HepG2 (cell line): ENCODE data around the gene ATRNL1. TPM values are rescaled to one million over a fixed set of nuclear protein-coding genes. Genes with fewer than 3 reads are reported as not detected.

ENCODE experiments used
- ATAC-seq: fragments of 200-7000 bp; cut with Tn5 transposase; 3 replicates; pipeline ENCODE4 v1.9.1; 2020; ENCODE audit warnings: mild to moderate bottlenecking, moderate library complexity
- BruUV-seq: library from RNA; stranded (reverse); fragments of 400-500 nt; replicated peaks from 2 replicates; lab custom pipeline; 2021; lab: Mats Ljungman, UMichigan
- CTCF ChIA-PET: fragments of 300-600 bp; formaldehyde crosslinking; extraction: SDS; loops from one replicate; lab custom pipeline; 2021; ENCODE audit warnings: low total read pairs, inconsistent platforms, low intra/inter-chr PET ratio; lab: Yijun Ruan, JAX
- POLR2A ChIA-PET: fragments of 350-600 bp; sonication (Branson Sonifier 250); formaldehyde crosslinking; loops from one replicate; lab custom pipeline; 2020; ENCODE audit warnings: antibody characterized with exemption, inconsistent platforms; lab: Yijun Ruan, JAX
- DNase-seq: peaks from one replicate; pipeline ENCODE4 v3.0.0-alpha.2; 2015; ENCODE audit warnings: low spot score
- FAIRE-seq: peaks from 3 replicates; lab custom pipeline; 2011; peaks lifted over from hg19 to GRCh38; lab: Jason Lieb, UNC
- H2AFZ ChIP-seq: one replicate; pipeline ENCODE4 v1.6.1; 2011; ENCODE audit warnings: low read length, inconsistent platforms
- H3K27ac ChIP-seq: fragments of 300-600 bp; 3 replicates; pipeline ENCODE4 v1.8.0; 2011; ENCODE audit warnings: mixed run types, mild to moderate bottlenecking, mixed read lengths, low read length, inconsistent platforms; ENCODE audit not compliant: insufficient read depth; ENCODE audit errors: extremely low read length
- H3K27me3 ChIP-seq, 2 experiments: fragments of 200-600 bp in 1 of 2; 2 replicates in 1 of 2; 3 replicates in 1 of 2; pipeline versions ENCODE4 v1.6.0 to v1.8.0; 2011; ENCODE audit warnings: low read length in 2 of 2, mild to moderate bottlenecking in 2 of 2, moderate library complexity in 2 of 2, inconsistent platforms in 1 of 2; ENCODE audit not compliant: insufficient read depth in 2 of 2, control insufficient read depth in 1 of 2
- H3K36me3 ChIP-seq, 2 experiments: fragments of 200-600 bp in 1 of 2; replicated peaks in 1 of 2; 2 replicates in 1 of 2; 3 replicates in 1 of 2; pipeline versions ENCODE4 v1.5.1 to v1.8.0; 2011; ENCODE audit warnings: low read length in 2 of 2, inconsistent platforms in 1 of 2; ENCODE audit not compliant: insufficient read depth in 2 of 2, control insufficient read depth in 1 of 2
- H3K4me1 ChIP-seq: 2 replicates; pipeline ENCODE4 v1.5.1; 2012; ENCODE audit warnings: low read length, inconsistent platforms; ENCODE audit not compliant: insufficient read depth
- H3K4me2 ChIP-seq: 2 replicates; pipeline ENCODE4 v1.6.0; 2011; ENCODE audit warnings: low read depth, low read length, inconsistent platforms
- H3K4me3 ChIP-seq, 3 experiments: fragments of 200-600 bp in 1 of 3; sonication (generic), shearing (Covaris generic) in 1 of 3; replicated peaks in 1 of 3; 2 replicates each; pipeline ENCODE4 v1.5.1; 2011 to 2016; ENCODE audit warnings: low read length in 3 of 3, inconsistent platforms in 2 of 3, low read depth in 2 of 3, mild to moderate bottlenecking in 2 of 3, control low read depth in 1 of 3, mixed read lengths in 1 of 3; ENCODE audit not compliant: insufficient read depth in 1 of 3
- H3K79me2 ChIP-seq: one replicate; pipeline ENCODE4 v1.6.1; 2011; ENCODE audit warnings: low read length, inconsistent platforms; ENCODE audit not compliant: insufficient read depth
- H3K9ac ChIP-seq: 2 replicates; pipeline ENCODE4 v1.6.0; 2011; ENCODE audit warnings: mild to moderate bottlenecking, low read depth, low read length, inconsistent platforms; ENCODE audit not compliant: insufficient read depth
- H3K9me3 ChIP-seq: 2 replicates; pipeline ENCODE4 v1.5.1; 2012; ENCODE audit warnings: mild to moderate bottlenecking, low read length
- H4K20me1 ChIP-seq: 2 replicates; pipeline ENCODE4 v1.6.0; 2011; ENCODE audit warnings: inconsistent platforms, mild to moderate bottlenecking, low read length, moderate library complexity; ENCODE audit not compliant: insufficient read depth
- ATAD3A ChIP-seq: sonication (generic); formaldehyde crosslinking; IDR thresholded peaks from 2 replicates; pipeline ENCODE4 v1.4.0; 2020; ENCODE audit warnings: missing genetic modification reagents
- CEBPG ChIP-seq: IDR thresholded peaks from 2 replicates; pipeline ENCODE4 v1.6.1; 2016
- HHEX ChIP-seq: IDR thresholded peaks from 2 replicates; pipeline ENCODE4 v1.6.1; 2016; ENCODE audit warnings: control low read depth
- ISX ChIP-seq: sonication (generic); formaldehyde crosslinking; conservative IDR thresholded peaks from 2 replicates; pipeline ENCODE4 v1.5.0; 2020; ENCODE audit warnings: missing genetic modification reagents
- MAFK ChIP-seq, 2 experiments: IDR thresholded peaks in 1 of 2; conservative IDR thresholded peaks in 1 of 2; 2 replicates each; pipeline ENCODE4 v1.6.1; 2011; ENCODE audit warnings: improper control_type of control experiment in 2 of 2, low read length in 2 of 2
- MTA3 ChIP-seq: sonication (generic); formaldehyde crosslinking; IDR thresholded peaks from 2 replicates; pipeline ENCODE4 v1.4.0; 2020; ENCODE audit warnings: missing genetic modification reagents
- NPAS2 ChIP-seq: sonication (generic); formaldehyde crosslinking; IDR thresholded peaks from 2 replicates; pipeline ENCODE4 v1.8.0; 2022; ENCODE audit warnings: mild to moderate bottlenecking, missing genetic modification reagents, borderline replicate concordance
- RAD21 ChIP-seq: fragments of 450-650 bp; formaldehyde crosslinking; IDR thresholded peaks from 2 replicates; pipeline ENCODE4 v1.5.0; 2020; ENCODE audit warnings: mild to moderate bottlenecking
- TBX3 ChIP-seq: fragments of 450-650 bp; IDR thresholded peaks from 2 replicates; pipeline ENCODE4 v1.6.1; 2017; ENCODE audit warnings: antibody characterized with exemption, mild to moderate bottlenecking, inconsistent platforms, borderline replicate concordance
- TEAD3 ChIP-seq: optimal IDR thresholded peaks from 2 replicates; pipeline ENCODE3; 2016; ENCODE audit warnings: borderline replicate concordance
- YY1 ChIP-seq: IDR thresholded peaks from 2 replicates; pipeline ENCODE4 v1.6.1; 2011; ENCODE audit warnings: low read length, low read depth, moderate library complexity, mild to moderate bottlenecking; ENCODE audit not compliant: insufficient read depth, insufficient replicate concordance
- ZNF225 ChIP-seq: sonication (generic); formaldehyde crosslinking; IDR thresholded peaks from 2 replicates; pipeline ENCODE4 v1.4.0; 2020; ENCODE audit warnings: mild to moderate bottlenecking, missing genetic modification reagents
- ZNF382 ChIP-seq: sonication (generic); formaldehyde crosslinking; IDR thresholded peaks from 2 replicates; pipeline ENCODE4 v1.5.0; 2020; ENCODE audit warnings: missing genetic modification reagents, mild to moderate bottlenecking, borderline replicate concordance
- ZNF605 ChIP-seq: sonication (generic); formaldehyde crosslinking; IDR thresholded peaks from 2 replicates; pipeline ENCODE4 v1.8.0; 2022; ENCODE audit warnings: mild to moderate bottlenecking, missing genetic modification reagents
- ZNF619 ChIP-seq: sonication (generic); formaldehyde crosslinking; IDR thresholded peaks from 2 replicates; pipeline ENCODE4 v1.4.0; 2020; ENCODE audit warnings: mild to moderate bottlenecking, missing genetic modification reagents
- ZNF816 ChIP-seq: sonication (generic); formaldehyde crosslinking; IDR thresholded peaks from 2 replicates; pipeline ENCODE4 v1.8.0; 2022; ENCODE audit warnings: missing genetic modification reagents, mild to moderate bottlenecking, borderline replicate concordance
- WGBS: methylation state at CpG from one replicate; pipeline ENCODE4 v1.1.6; 2017; ENCODE audit warnings: low lambda C conversion rate; 5-methylcytosine and 5-hydroxymethylcytosine counted together
- in situ Hi-C: cut with HindIII; loops from 2 replicates; pipeline ENCODE4 v1.10.0; 2017; ENCODE audit warnings: low pct_unique_long_range_greater_than_20kb; ENCODE audit not compliant: extremely low pct_ligation_motif_present
- intact Hi-C: fragments of 100-400 bp; cut with micrococcal nuclease; formaldehyde crosslinking; loops from one replicate; pipeline ENCODE4 v1.10.0; 2022; ENCODE audit not compliant: unreplicated experiment
- polyA plus RNA-seq, 8 experiments: library from polyadenylated mRNA; depleted of rRNA in 3 of 8; stranded (reverse) in 7 of 8; unstranded in 1 of 8; fragments of >200 nt; fragmentation: Illumina TruSeq in 4 of 8; extraction: Trizol in 4 of 8; gene quantifications; 2 replicates each; pipeline versions ENCODE4 v1.2.1 to v1.2.3, GENCODE V29; 2011 to 2016; ENCODE audit warnings: low read depth in 4 of 8, missing spikeins in 1 of 8, mixed read lengths in 1 of 8; ENCODE audit not compliant: insufficient read depth in 1 of 8
- total RNA-seq, 5 experiments: library from RNA; depleted of rRNA; stranded (reverse); fragments of >200 nt; fragmentation: Illumina TruSeq; extraction: Trizol; gene quantifications; 2 replicates each; pipeline ENCODE4 v1.2.3, GENCODE V29; 2016; ENCODE audit warnings: low read depth in 1 of 5
- TF ChIP-seq, protein P1 (sequence below): sonication (generic); formaldehyde crosslinking; IDR thresholded peaks from 2 replicates; pipeline ENCODE4 v1.4.0; 2020; ENCODE audit warnings: missing genetic modification reagents
- TF ChIP-seq, protein P2 (sequence below): sonication (generic); formaldehyde crosslinking; conservative IDR thresholded peaks from 2 replicates; pipeline ENCODE4 v1.8.1; 2023; ENCODE audit warnings: missing genetic modification reagents
- TF ChIP-seq, protein P3 (sequence below): sonication (generic); formaldehyde crosslinking; IDR thresholded peaks from 2 replicates; pipeline ENCODE4 v1.8.0; 2022; ENCODE audit warnings: mild to moderate bottlenecking, missing genetic modification reagents, moderate library complexity
- TF ChIP-seq, protein P4 (sequence below): IDR thresholded peaks from 2 replicates; pipeline ENCODE4 v1.6.1; 2016; ENCODE audit warnings: mild to moderate bottlenecking, missing biosample characterization, missing genetic modification reagents

Gene ATRNL1
- total and polyA plus RNA-seq, 2 of the 13 experiments (the other 11 are each of a cell fraction or from before 2014, with no cell fraction given): 0.04 TPM; not detected in 1

DNA sequence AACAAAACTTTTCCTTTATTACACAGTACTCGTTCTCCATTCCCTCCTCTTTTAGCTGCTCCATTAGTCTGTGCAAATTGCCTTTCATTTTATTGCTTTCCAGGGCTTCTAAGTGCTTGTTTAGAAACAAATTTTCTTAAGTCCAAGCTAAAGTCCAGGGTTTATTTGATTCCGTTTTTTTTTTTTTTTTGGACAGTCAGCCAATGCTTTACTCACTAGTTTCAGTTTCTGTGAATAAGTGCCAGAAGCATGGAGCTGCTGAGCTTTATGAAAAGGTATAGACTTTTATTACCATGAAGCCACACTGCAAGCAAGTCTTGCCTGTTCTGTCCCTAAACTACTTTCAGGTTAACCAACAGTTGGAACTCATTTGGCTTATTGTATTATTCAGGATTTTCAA, 724.8 kb downstream of the ATRNL1 start (continued):
- TF ChIP-seq, protein P1, sequence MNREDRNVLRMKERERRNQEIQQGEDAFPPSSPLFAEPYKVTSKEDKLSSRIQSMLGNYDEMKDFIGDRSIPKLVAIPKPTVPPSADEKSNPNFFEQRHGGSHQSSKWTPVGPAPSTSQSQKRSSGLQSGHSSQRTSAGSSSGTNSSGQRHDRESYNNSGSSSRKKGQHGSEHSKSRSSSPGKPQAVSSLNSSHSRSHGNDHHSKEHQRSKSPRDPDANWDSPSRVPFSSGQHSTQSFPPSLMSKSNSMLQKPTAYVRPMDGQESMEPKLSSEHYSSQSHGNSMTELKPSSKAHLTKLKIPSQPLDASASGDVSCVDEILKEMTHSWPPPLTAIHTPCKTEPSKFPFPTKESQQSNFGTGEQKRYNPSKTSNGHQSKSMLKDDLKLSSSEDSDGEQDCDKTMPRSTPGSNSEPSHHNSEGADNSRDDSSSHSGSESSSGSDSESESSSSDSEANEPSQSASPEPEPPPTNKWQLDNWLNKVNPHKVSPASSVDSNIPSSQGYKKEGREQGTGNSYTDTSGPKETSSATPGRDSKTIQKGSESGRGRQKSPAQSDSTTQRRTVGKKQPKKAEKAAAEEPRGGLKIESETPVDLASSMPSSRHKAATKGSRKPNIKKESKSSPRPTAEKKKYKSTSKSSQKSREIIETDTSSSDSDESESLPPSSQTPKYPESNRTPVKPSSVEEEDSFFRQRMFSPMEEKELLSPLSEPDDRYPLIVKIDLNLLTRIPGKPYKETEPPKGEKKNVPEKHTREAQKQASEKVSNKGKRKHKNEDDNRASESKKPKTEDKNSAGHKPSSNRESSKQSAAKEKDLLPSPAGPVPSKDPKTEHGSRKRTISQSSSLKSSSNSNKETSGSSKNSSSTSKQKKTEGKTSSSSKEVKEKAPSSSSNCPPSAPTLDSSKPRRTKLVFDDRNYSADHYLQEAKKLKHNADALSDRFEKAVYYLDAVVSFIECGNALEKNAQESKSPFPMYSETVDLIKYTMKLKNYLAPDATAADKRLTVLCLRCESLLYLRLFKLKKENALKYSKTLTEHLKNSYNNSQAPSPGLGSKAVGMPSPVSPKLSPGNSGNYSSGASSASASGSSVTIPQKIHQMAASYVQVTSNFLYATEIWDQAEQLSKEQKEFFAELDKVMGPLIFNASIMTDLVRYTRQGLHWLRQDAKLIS: no peak
- TF ChIP-seq, protein P2, sequence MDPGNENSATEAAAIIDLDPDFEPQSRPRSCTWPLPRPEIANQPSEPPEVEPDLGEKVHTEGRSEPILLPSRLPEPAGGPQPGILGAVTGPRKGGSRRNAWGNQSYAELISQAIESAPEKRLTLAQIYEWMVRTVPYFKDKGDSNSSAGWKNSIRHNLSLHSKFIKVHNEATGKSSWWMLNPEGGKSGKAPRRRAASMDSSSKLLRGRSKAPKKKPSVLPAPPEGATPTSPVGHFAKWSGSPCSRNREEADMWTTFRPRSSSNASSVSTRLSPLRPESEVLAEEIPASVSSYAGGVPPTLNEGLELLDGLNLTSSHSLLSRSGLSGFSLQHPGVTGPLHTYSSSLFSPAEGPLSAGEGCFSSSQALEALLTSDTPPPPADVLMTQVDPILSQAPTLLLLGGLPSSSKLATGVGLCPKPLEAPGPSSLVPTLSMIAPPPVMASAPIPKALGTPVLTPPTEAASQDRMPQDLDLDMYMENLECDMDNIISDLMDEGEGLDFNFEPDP (CRISPR knock-in tag): no peak
- TF ChIP-seq ATAD3A (CRISPR knock-in tag) (no peak), TEAD3 (CRISPR knock-in tag) (no peak), ZNF619 (CRISPR knock-in tag) (no peak), MTA3 (CRISPR knock-in tag) (no peak)
- TF ChIP-seq, all 625 proteins: peak for 0

DNA sequence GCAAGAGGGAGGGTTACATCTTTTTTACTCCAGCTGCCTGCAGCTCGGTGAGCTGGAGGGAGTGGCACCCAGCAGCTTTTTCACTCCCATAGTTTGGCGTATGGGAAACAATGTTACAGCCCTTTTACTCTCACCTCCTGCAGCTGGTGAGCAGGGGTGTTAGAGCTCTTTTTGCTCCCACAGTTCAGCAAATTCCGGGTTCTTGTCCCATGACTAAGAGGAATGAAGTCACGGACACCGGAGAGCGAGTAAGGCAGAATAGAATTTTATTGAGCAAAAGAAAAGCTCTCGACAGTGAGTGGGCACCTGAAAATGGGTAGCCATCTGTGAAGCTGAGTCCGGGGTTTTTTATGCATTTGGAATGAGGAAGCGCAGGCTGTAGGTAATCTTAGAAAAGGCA, 733.2 kb downstream of the ATRNL1 start:
- ATAC-seq (no peak), FAIRE-seq (no peak), DNase-seq (no peak)
- in situ Hi-C loops (no loop called here), intact Hi-C loops (no loop called here)
- H3K36me3 ChIP-seq: no peaks in the 10 kb centered on the region
- no peak overlapping the region for H3K4me3 ChIP-seq
- 30% methylated on average over 9 of the region's 9 CpGs for WGBS
- BruUV-seq: no TSS peak
- no peak overlapping the region for H2AFZ ChIP-seq
- H3K4me2 ChIP-seq: no peak overlapping the region
- H3K27me3 ChIP-seq: no peaks in the 10 kb centered on the region
- CTCF ChIA-PET: no interaction called here
- H3K9ac ChIP-seq: no peak overlapping the region
- POLR2A ChIA-PET: no interaction called here
- no peak overlapping the region for H3K27ac ChIP-seq
- no peaks in the 10 kb centered on the region for H3K4me1 ChIP-seq
- H3K9me3 ChIP-seq: no peaks in the 10 kb centered on the region
- H4K20me1 ChIP-seq: no peaks in the 10 kb centered on the region
- H3K79me2 ChIP-seq: no peaks in the 10 kb centered on the region
- TF ChIP-seq, protein P3, sequence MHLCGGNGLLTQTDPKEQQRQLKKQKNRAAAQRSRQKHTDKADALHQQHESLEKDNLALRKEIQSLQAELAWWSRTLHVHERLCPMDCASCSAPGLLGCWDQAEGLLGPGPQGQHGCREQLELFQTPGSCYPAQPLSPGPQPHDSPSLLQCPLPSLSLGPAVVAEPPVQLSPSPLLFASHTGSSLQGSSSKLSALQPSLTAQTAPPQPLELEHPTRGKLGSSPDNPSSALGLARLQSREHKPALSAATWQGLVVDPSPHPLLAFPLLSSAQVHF (CRISPR knock-in tag): no peak
- TF ChIP-seq RAD21 (CRISPR knock-in tag): no peak
- TF ChIP-seq MAFK (conservative IDR thresholded peaks at IDR 0.05 in 1 of 2, IDR thresholded peaks at IDR 0.05 in 1 of 2; ENCODE audit: low read length in 2 of 2): no peak
- TF ChIP-seq ISX (CRISPR knock-in tag): no peak
- no peak for TF ChIP-seq ZNF382 (CRISPR knock-in tag)
- TF ChIP-seq, protein P4, sequence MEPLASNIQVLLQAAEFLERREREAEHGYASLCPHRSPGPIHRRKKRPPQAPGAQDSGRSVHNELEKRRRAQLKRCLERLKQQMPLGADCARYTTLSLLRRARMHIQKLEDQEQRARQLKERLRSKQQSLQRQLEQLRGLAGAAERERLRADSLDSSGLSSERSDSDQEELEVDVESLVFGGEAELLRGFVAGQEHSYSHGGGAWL (CRISPR knock-in tag): no peak
- no peak for TF ChIP-seq TBX3
- TF ChIP-seq ZNF605 (CRISPR knock-in tag): no peak
- no peak for TF ChIP-seq MTA3 (CRISPR knock-in tag)
- no peak for TF ChIP-seq HHEX
- no peak for TF ChIP-seq ZNF225 (CRISPR knock-in tag)
- TF ChIP-seq CEBPG: no peak
- TF ChIP-seq ZNF816 (CRISPR knock-in tag): no peak
- no peak for TF ChIP-seq NPAS2
- no peak for TF ChIP-seq YY1
